Chondrocyte (in vitro differentiated cells): ENCODE data around the gene GPR183. TPM values are rescaled to one million over a fixed set of nuclear protein-coding genes. Genes with fewer than 3 reads are reported as not detected.
A peak's percentile ranks its signal among the peaks of the same experiment; 100 is the strongest.

ENCODE experiments used
- DNase-seq: peaks from one replicate; pipeline ENCODE4 v3.0.0; 2021; ENCODE audit warnings: mixed read lengths, low spot score
- H3K27ac Mint-ChIP-seq: one replicate; pipeline ENCODE4 v1.8.0; 2021; ENCODE audit warnings: mild to moderate bottlenecking, moderate library complexity, mixed read lengths; ENCODE audit not compliant: unreplicated experiment
- H3K27me3 Mint-ChIP-seq: 2 replicates; pipeline ENCODE4 v1.8.0; 2021; ENCODE audit warnings: low read depth, mixed read lengths
- H3K36me3 Mint-ChIP-seq: 2 replicates; pipeline ENCODE4 v1.8.0; 2021; ENCODE audit warnings: low read depth, mixed read lengths
- H3K4me1 Mint-ChIP-seq: 2 replicates; pipeline ENCODE4 v1.8.0; 2021; ENCODE audit warnings: low read depth, mild to moderate bottlenecking, mixed read lengths
- H3K4me3 Mint-ChIP-seq: one replicate; pipeline ENCODE4 v1.8.0; 2021; ENCODE audit warnings: mild to moderate bottlenecking, moderate library complexity, mixed read lengths; ENCODE audit not compliant: unreplicated experiment
- H3K9me3 Mint-ChIP-seq: 2 replicates; pipeline ENCODE4 v1.8.0; 2021; ENCODE audit warnings: low read depth, mixed read lengths
- total RNA-seq: library from RNA; stranded (reverse); gene quantifications from 3 replicates; pipeline ENCODE4 v1.2.1, GENCODE V29; 2021
- TF ChIP-seq, protein P1 (sequence below): fragments of 200-600 bp; sonication (generic); IDR thresholded peaks from 2 replicates; pipeline ENCODE4 v1.5.0; 2021; ENCODE audit warnings: antibody characterized with exemption, mild to moderate bottlenecking, moderate library complexity

Gene GPR183
- total RNA-seq, 1 donor from 2014 or later = 5.7 TPM

DNA sequence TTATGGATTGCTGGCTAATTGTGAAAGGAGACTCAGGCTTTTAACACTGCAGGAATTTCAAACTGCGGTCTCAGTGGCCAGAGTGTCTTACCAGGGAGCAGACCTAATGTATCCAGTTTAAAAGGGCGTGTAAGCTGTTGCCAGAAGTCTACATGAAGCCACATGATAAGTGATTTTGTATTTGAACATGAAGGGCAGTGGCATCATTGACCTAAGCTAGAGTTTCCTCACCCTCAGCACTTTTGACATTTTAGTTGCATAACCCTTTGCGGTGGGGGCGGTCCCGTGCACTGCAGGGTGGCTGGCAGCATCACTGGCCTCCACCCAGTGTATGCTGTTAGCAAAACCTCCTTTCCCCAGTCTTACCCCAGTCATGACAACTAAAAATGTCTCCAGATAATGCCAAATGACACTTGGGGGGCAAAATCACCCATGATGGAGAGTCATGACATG is 25.4 kb downstream of the GPR183 start:
- peak overlapping the region; percentile 81 for H3K27ac Mint-ChIP-seq
- peaks cover 56% of the 10 kb centered on the region for H3K4me1 Mint-ChIP-seq
- H3K4me3 Mint-ChIP-seq = no peak overlapping the region
- DNase-seq = no peak
- no peaks in the 10 kb centered on the region for H3K27me3 Mint-ChIP-seq
- no peaks in the 10 kb centered on the region for H3K9me3 Mint-ChIP-seq
- TF ChIP-seq, protein P1, sequence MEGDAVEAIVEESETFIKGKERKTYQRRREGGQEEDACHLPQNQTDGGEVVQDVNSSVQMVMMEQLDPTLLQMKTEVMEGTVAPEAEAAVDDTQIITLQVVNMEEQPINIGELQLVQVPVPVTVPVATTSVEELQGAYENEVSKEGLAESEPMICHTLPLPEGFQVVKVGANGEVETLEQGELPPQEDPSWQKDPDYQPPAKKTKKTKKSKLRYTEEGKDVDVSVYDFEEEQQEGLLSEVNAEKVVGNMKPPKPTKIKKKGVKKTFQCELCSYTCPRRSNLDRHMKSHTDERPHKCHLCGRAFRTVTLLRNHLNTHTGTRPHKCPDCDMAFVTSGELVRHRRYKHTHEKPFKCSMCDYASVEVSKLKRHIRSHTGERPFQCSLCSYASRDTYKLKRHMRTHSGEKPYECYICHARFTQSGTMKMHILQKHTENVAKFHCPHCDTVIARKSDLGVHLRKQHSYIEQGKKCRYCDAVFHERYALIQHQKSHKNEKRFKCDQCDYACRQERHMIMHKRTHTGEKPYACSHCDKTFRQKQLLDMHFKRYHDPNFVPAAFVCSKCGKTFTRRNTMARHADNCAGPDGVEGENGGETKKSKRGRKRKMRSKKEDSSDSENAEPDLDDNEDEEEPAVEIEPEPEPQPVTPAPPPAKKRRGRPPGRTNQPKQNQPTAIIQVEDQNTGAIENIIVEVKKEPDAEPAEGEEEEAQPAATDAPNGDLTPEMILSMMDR = no peak
- peaks cover 7% of the 10 kb centered on the region for H3K36me3 Mint-ChIP-seq

DNA sequence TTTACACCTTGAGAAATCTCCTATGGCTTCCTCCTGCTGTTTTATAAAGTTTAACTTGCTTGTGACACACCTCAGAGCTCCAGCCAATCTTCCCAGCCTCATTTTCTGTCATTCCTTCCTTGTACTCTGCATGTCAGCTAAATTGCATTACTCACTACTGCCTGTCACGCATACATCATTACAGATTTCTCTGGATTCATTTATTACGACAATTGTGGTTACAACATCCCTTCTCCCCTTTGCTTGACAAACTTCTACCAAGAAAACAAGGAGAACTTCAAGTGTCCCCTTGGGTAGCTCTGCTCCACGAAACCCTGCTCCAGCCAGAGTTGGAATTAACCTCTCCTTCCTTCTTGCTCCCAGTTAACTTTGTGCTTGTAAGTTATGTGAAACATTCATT is 27.0 kb downstream of the GPR183 start:
- TF ChIP-seq, protein P1 = no peak
- peaks cover 7% of the 10 kb centered on the region for H3K36me3 Mint-ChIP-seq
- peaks cover 42% of the 10 kb centered on the region for H3K4me1 Mint-ChIP-seq
- no peaks in the 10 kb centered on the region for H3K27me3 Mint-ChIP-seq
- no peaks in the 10 kb centered on the region for H3K9me3 Mint-ChIP-seq
- DNase-seq = no peak
- no peak overlapping the region for H3K27ac Mint-ChIP-seq
- no peak overlapping the region for H3K4me3 Mint-ChIP-seq

DNA sequence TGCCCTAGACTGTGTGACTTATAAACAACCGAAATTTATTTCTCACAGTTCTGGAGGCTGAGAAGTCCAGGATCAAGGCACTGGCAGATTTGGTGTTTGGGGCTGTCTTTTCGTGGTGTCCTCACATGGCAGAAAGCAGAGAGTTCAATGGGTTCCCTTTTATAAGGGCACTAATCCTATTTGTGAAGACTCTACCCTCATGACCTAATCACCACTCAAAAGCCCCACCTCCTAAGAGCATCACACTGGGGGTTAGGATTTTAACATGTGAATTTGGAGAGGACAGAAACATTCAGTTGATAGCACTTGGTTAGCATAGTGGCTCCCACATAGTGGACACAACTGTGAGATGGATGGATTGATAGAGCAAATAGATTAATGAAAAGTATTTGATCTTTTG is 27.6 kb downstream of the GPR183 start:
- H3K36me3 Mint-ChIP-seq = peaks cover 7% of the 10 kb centered on the region
- H3K9me3 Mint-ChIP-seq = no peaks in the 10 kb centered on the region
- TF ChIP-seq, protein P1 = no peak
- DNase-seq = no peak
- peaks cover 42% of the 10 kb centered on the region for H3K4me1 Mint-ChIP-seq
- no peaks in the 10 kb centered on the region for H3K27me3 Mint-ChIP-seq
- H3K27ac Mint-ChIP-seq = no peak overlapping the region
- H3K4me3 Mint-ChIP-seq = no peak overlapping the region

DNA sequence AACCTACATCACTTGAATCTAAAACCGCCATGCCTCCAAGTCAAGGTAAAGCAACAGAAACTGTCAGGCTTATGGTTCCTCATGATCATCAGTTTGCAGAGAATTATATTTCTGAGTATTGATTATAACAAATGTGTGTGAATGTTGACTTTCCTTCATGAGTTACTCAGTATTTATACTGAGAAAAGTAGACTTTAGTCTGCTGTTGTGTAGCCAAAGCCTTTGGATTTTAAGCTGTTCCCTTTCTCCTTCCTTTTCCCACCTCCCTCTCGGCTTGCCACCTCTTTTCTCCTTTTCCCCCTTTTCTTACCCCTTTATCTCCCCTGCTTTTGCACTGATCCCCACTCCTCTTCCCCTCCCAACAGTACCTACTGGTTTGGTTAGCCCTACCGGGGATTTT is 28.4 kb downstream of the GPR183 start:
- Mint-ChIP-seq H3K9me3 (no peaks in the 10 kb centered on the region), H3K36me3 (peaks cover 7% of the 10 kb centered on the region), H3K27me3 (no peaks in the 10 kb centered on the region), H3K4me3 (no peak overlapping the region), H3K4me1 (peaks cover 34% of the 10 kb centered on the region), H3K27ac (no peak overlapping the region)
- TF ChIP-seq, protein P1 = no peak
- DNase-seq = no peak

DNA sequence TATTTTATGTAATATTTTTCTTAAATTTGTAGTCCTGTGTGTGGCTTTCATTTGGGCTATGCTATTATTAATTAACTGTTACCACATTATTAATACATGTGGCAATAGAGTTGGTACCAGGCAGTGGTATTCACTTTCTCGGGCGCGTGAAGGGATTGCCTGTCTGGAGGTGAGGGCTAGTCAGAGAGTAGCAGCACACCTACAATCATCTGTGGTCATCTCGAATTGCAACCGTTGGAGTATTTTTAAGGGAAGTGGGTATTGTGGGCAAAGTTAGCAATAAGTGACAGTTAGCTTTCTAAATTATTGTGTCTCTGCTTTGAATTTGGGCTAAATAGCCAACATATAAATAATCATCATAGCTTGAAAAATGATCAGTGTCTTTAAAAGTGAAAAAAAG is 29.0 kb downstream of the GPR183 start:
- no peaks in the 10 kb centered on the region for H3K9me3 Mint-ChIP-seq
- TF ChIP-seq, protein P1 = no peak
- H3K4me3 Mint-ChIP-seq = no peak overlapping the region
- H3K27me3 Mint-ChIP-seq = no peaks in the 10 kb centered on the region
- H3K27ac Mint-ChIP-seq = no peak overlapping the region
- peaks cover 29% of the 10 kb centered on the region for H3K4me1 Mint-ChIP-seq
- peaks cover 7% of the 10 kb centered on the region for H3K36me3 Mint-ChIP-seq
- DNase-seq = no peak
